ENCODE data around the gene PRSS1.

- TF ChIP-seq, protein P1, sequence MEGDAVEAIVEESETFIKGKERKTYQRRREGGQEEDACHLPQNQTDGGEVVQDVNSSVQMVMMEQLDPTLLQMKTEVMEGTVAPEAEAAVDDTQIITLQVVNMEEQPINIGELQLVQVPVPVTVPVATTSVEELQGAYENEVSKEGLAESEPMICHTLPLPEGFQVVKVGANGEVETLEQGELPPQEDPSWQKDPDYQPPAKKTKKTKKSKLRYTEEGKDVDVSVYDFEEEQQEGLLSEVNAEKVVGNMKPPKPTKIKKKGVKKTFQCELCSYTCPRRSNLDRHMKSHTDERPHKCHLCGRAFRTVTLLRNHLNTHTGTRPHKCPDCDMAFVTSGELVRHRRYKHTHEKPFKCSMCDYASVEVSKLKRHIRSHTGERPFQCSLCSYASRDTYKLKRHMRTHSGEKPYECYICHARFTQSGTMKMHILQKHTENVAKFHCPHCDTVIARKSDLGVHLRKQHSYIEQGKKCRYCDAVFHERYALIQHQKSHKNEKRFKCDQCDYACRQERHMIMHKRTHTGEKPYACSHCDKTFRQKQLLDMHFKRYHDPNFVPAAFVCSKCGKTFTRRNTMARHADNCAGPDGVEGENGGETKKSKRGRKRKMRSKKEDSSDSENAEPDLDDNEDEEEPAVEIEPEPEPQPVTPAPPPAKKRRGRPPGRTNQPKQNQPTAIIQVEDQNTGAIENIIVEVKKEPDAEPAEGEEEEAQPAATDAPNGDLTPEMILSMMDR (IDR thresholded peaks at IDR 0.05; ENCODE audit: insufficient read depth, low read length, poor library complexity, severe bottlenecking), result no peak
- TF ChIP-seq EZH2phosphoT487 (conservative IDR thresholded peaks at IDR 0.05; ENCODE audit: low read length), result no peak
Observed at GRCh38 chr7:142800088-142800487, 50.8 kb downstream of the PRSS1 start.

All from SU-DHL-6 (cell line).